ENCODE measurements around the gene HLCS. TPM values are rescaled to one million over a fixed set of nuclear protein-coding genes. Genes with fewer than 3 reads are reported as not detected.

Gene HLCS
- total RNA-seq, 1 donor from 2014 or later, result 17.1 TPM

- no peak overlapping the region for H3K27ac ChIP-seq
- intact Hi-C loops (cut with DNase I), result no loop called here
- peaks cover 6% of the 10 kb centered on the region for H3K36me3 ChIP-seq
- no peaks in the 10 kb centered on the region for H3K9me3 ChIP-seq
- TF ChIP-seq CTCF (IDR thresholded peaks at IDR 0.05), result no peak
- no peak for DNase-seq
- H3K27me3 ChIP-seq (ENCODE audit: low read depth), result no peaks in the 10 kb centered on the region
- ATAC-seq, result no peak
- H3K4me1 ChIP-seq, result no peaks in the 10 kb centered on the region
- H3K4me3 ChIP-seq, result no peak overlapping the region
Observed at GRCh38 chr21:36891121-36891520, 75.3 kb downstream of the HLCS start.

- H3K27me3 ChIP-seq (ENCODE audit: low read depth), result no peaks in the 10 kb centered on the region
- H3K27ac ChIP-seq, result peak overlapping the region; percentile 54
- H3K4me1 ChIP-seq, result no peaks in the 10 kb centered on the region
- H3K36me3 ChIP-seq, result peaks cover 6% of the 10 kb centered on the region
- H3K4me3 ChIP-seq, result no peak overlapping the region
- intact Hi-C loops (cut with DNase I), result no loop called here
- TF ChIP-seq CTCF (IDR thresholded peaks at IDR 0.05), result no peak
- no peak for ATAC-seq
- no peak for DNase-seq
- no peaks in the 10 kb centered on the region for H3K9me3 ChIP-seq
Observed at GRCh38 chr21:36890086-36890485, 76.4 kb downstream of the HLCS start.

GRCh38 chr21:36889401-36889800 is 77.1 kb downstream of the HLCS start:
- Histone ChIP-seq H3K27me3 (ENCODE audit: low read depth) (no peaks in the 10 kb centered on the region), H3K9me3 (no peaks in the 10 kb centered on the region), H3K4me3 (no peak overlapping the region), H3K4me1 (no peaks in the 10 kb centered on the region), H3K36me3 (peaks cover 6% of the 10 kb centered on the region), H3K27ac (peak overlapping the region; percentile 54)
- no peak for ATAC-seq
- TF ChIP-seq CTCF (IDR thresholded peaks at IDR 0.05), result no peak
- intact Hi-C loops (cut with DNase I), result no loop called here
- no peak for DNase-seq

- DNase-seq, result no peak
- no peak for TF ChIP-seq CTCF (IDR thresholded peaks at IDR 0.05)
- Histone ChIP-seq H3K27me3 (ENCODE audit: low read depth) (no peaks in the 10 kb centered on the region), H3K27ac (no peak overlapping the region), H3K4me1 (no peaks in the 10 kb centered on the region), H3K4me3 (no peak overlapping the region), H3K9me3 (peaks cover 8% of the 10 kb centered on the region), H3K36me3 (peaks cover 6% of the 10 kb centered on the region)
- intact Hi-C loops (cut with DNase I), result no loop called here
- ATAC-seq, result no peak
Observed at GRCh38 chr21:36888466-36888865, 78.0 kb downstream of the HLCS start.

GRCh38 chr21:36887963-36888362 is 78.5 kb downstream of the HLCS start:
- Histone ChIP-seq H3K27me3 (ENCODE audit: low read depth) (no peaks in the 10 kb centered on the region), H3K4me1 (no peaks in the 10 kb centered on the region), H3K36me3 (peaks cover 6% of the 10 kb centered on the region), H3K4me3 (no peak overlapping the region), H3K27ac (no peak overlapping the region), H3K9me3 (peaks cover 11% of the 10 kb centered on the region)
- intact Hi-C loops (cut with DNase I), result no loop called here
- DNase-seq (no peak), ATAC-seq (no peak)
- TF ChIP-seq CTCF (IDR thresholded peaks at IDR 0.05), result no peak

Data from lower lobe of right lung (tissue), 2 donors.